ENCODE data around the gene CT45A1. TPM values are rescaled to one million over a fixed set of nuclear protein-coding genes. Genes with fewer than 3 reads are reported as not detected.

The CT45A1 gene
- total and polyA plus RNA-seq, 2 of the 13 experiments (the other 11 are each of a cell fraction or from before 2014, with no cell fraction given), result not detected

- Histone ChIP-seq H3K36me3 (replicated peaks in 1 of 2; ENCODE audit: control insufficient read depth in 1 of 2, insufficient read depth in 2 of 2, low read length in 2 of 2) (no peaks in the 10 kb centered on the region), H3K79me2 (ENCODE audit: insufficient read depth, low read length) (no peaks in the 10 kb centered on the region), H2AFZ (ENCODE audit: low read length) (no peak overlapping the region), H3K9me3 (ENCODE audit: low read length) (no peaks in the 10 kb centered on the region), H3K27me3 (ENCODE audit: control insufficient read depth in 1 of 2, insufficient read depth in 2 of 2, low read length in 2 of 2) (no peaks in the 10 kb centered on the region), H3K4me1 (ENCODE audit: insufficient read depth, low read length) (no peaks in the 10 kb centered on the region), H3K9ac (ENCODE audit: insufficient read depth, low read depth, low read length) (no peak overlapping the region), H4K20me1 (ENCODE audit: insufficient read depth, low read length) (no peaks in the 10 kb centered on the region), H3K4me3 (replicated peaks in 1 of 3; ENCODE audit: insufficient read depth in 1 of 3, low read depth in 2 of 3, low read length in 3 of 3) (no peak overlapping the region), H3K4me2 (ENCODE audit: low read depth, low read length) (no peak overlapping the region), H3K27ac (ENCODE audit: extremely low read length, insufficient read depth, low read length) (no peak overlapping the region)
- ATAC-seq (no peak), FAIRE-seq (no peak), DNase-seq (ENCODE audit: low spot score) (no peak)
- ChIA-PET POLR2A (no interaction called here), CTCF (ENCODE audit: low intra/inter-chr PET ratio, low total read pairs) (no interaction called here)
- in situ Hi-C loops (cut with HindIII; ENCODE audit: extremely low pct_ligation_motif_present, low pct_unique_long_range_greater_than_20kb) (no loop called here), intact Hi-C loops (cut with micrococcal nuclease; ENCODE audit: unreplicated experiment) (no loop called here)
- no TSS peak for BruUV-seq (replicated peaks)
- TF ChIP-seq CTCF (CRISPR knock-in tag; IDR thresholded peaks at IDR 0.05), result peak; percentile 15; the same call in 1 of the 2 replicates
- no peak for TF ChIP-seq TFDP2 (CRISPR knock-in tag; IDR thresholded peaks at IDR 0.05)
- TF ChIP-seq HNRNPK (IDR thresholded peaks at IDR 0.05; ENCODE audit: low read depth, low read length, poor library complexity, severe bottlenecking), result no peak
- peak; percentile 32 for TF ChIP-seq STAG1 (CRISPR knock-in tag; IDR thresholded peaks at IDR 0.05)
Observed at GRCh38 chrX:135697601-135698000, 15.8 kb upstream of the CT45A1 start.

- Histone ChIP-seq H3K27me3 (ENCODE audit: control insufficient read depth in 1 of 2, insufficient read depth in 2 of 2, low read length in 2 of 2) (no peaks in the 10 kb centered on the region), H3K4me3 (replicated peaks in 1 of 3; ENCODE audit: insufficient read depth in 1 of 3, low read depth in 2 of 3, low read length in 3 of 3) (no peak overlapping the region), H3K36me3 (replicated peaks in 1 of 2; ENCODE audit: control insufficient read depth in 1 of 2, insufficient read depth in 2 of 2, low read length in 2 of 2) (no peaks in the 10 kb centered on the region), H3K4me2 (ENCODE audit: low read depth, low read length) (no peak overlapping the region), H3K27ac (ENCODE audit: extremely low read length, insufficient read depth, low read length) (no peak overlapping the region), H4K20me1 (ENCODE audit: insufficient read depth, low read length) (no peaks in the 10 kb centered on the region), H3K9me3 (ENCODE audit: low read length) (no peaks in the 10 kb centered on the region), H3K4me1 (ENCODE audit: insufficient read depth, low read length) (no peaks in the 10 kb centered on the region), H2AFZ (ENCODE audit: low read length) (no peak overlapping the region), H3K9ac (ENCODE audit: insufficient read depth, low read depth, low read length) (no peak overlapping the region), H3K79me2 (ENCODE audit: insufficient read depth, low read length) (no peaks in the 10 kb centered on the region)
- CTCF ChIA-PET (ENCODE audit: low intra/inter-chr PET ratio, low total read pairs), result no interaction called here
- in situ Hi-C loops (cut with HindIII; ENCODE audit: extremely low pct_ligation_motif_present, low pct_unique_long_range_greater_than_20kb), result no loop called here
- POLR2A ChIA-PET, result no interaction called here
- DNase-seq (ENCODE audit: low spot score), result no peak
- no TSS peak for BruUV-seq (replicated peaks)
- no peak for FAIRE-seq
- no peak for ATAC-seq
- intact Hi-C loops (cut with micrococcal nuclease; ENCODE audit: unreplicated experiment), result no loop called here
- TF ChIP-seq ZNF142 (CRISPR knock-in tag; IDR thresholded peaks at IDR 0.05) (no peak), ZNF382 (CRISPR knock-in tag; IDR thresholded peaks at IDR 0.05; ENCODE audit: borderline replicate concordance) (no peak)
Observed at GRCh38 chrX:135698924-135699323, 14.5 kb upstream of the CT45A1 start.
